Neural cell (in vitro differentiated cells): ENCODE measurements around the gene GRK3.

Source experiments
- CTCF ChIP-seq: fragments of 450-650 bp; IDR thresholded peaks from 2 replicates; pipeline ENCODE4 v1.5.1; 2014; ENCODE audit warnings: antibody characterized with exemption, mild to moderate bottlenecking, moderate library complexity; ENCODE audit not compliant: poor library complexity, severe bottlenecking
- EP300 ChIP-seq: fragments of 450-650 bp; conservative IDR thresholded peaks from 2 replicates; pipeline ENCODE4 v1.6.1; 2014; ENCODE audit warnings: antibody characterized with exemption, mild to moderate bottlenecking, moderate library complexity; ENCODE audit not compliant: poor library complexity, severe bottlenecking
- EZH2 ChIP-seq: fragments of 200-600, 300-800 bp; shearing (Covaris generic), sonication (generic); IDR thresholded peaks from 2 replicates; pipeline ENCODE4 v1.6.1; 2014; ENCODE audit warnings: antibody characterized with exemption, low read length, borderline replicate concordance, mild to moderate bottlenecking; ENCODE audit not compliant: insufficient read depth, poor library complexity, severe bottlenecking
- MXI1 ChIP-seq: fragments of 450-650 bp; conservative IDR thresholded peaks from 2 replicates; pipeline ENCODE4 v1.6.1; 2014; ENCODE audit warnings: antibody characterized with exemption, mild to moderate bottlenecking; ENCODE audit not compliant: poor library complexity, severe bottlenecking
- POLR2AphosphoS5 ChIP-seq: IDR thresholded peaks from 2 replicates; pipeline ENCODE4 v1.6.1; 2012
- RAD21 ChIP-seq: fragments of 450-650 bp; conservative IDR thresholded peaks from 2 replicates; pipeline ENCODE4 v1.6.1; 2014; ENCODE audit warnings: antibody characterized with exemption, mild to moderate bottlenecking, moderate library complexity
- REST ChIP-seq: IDR thresholded peaks from 2 replicates; pipeline ENCODE4 v1.6.1; 2012; ENCODE audit warnings: borderline replicate concordance
- SMC3 ChIP-seq: fragments of 450-650 bp; conservative IDR thresholded peaks from 2 replicates; pipeline ENCODE4 v1.6.1; 2014; ENCODE audit warnings: antibody characterized with exemption, mild to moderate bottlenecking, moderate library complexity; ENCODE audit not compliant: poor library complexity
- TAF1 ChIP-seq: IDR thresholded peaks from 2 replicates; pipeline ENCODE4 v1.6.1; 2012; ENCODE audit warnings: low read depth

- TF ChIP-seq MXI1 (no peak), EP300 (no peak), SMC3 (no peak), CTCF (no peak), POLR2AphosphoS5 (no peak), EZH2 (no peak), RAD21 (no peak), REST (no peak), TAF1 (no peak)
Observed at GRCh38 chr22:25582946-25583345, 18.5 kb downstream of the GRK3 start.
